SK-N-SH (cell line): ENCODE measurements around the gene CARD14. TPM values are rescaled to one million over a fixed set of nuclear protein-coding genes. Genes with fewer than 3 reads are reported as not detected.

Experiments used
- CTCF ChIA-PET: fragments of 300-600, 350-600 bp; formaldehyde crosslinking; extraction: SDS; loops from one replicate; lab custom pipeline; 2021; lab: Yijun Ruan, JAX
- POLR2A ChIA-PET: fragments of 350-600 bp; sonication (Branson Sonifier 250); formaldehyde crosslinking; extraction: SDS; loops from one replicate; lab custom pipeline; 2020; ENCODE audit warnings: antibody characterized with exemption, inconsistent platforms; lab: Yijun Ruan, JAX
- DNase-seq: peaks from one replicate; pipeline ENCODE4 v3.0.0; 2012
- H2AFZ ChIP-seq: fragments of 200-600 bp; sonication (generic); 2 replicates; pipeline ENCODE4 v1.8.1; 2016; ENCODE audit warnings: antibody characterized with exemption, mild to moderate bottlenecking, low read depth
- H3F3A ChIP-seq: fragments of 200-600 bp; sonication (generic); replicated peaks from 2 replicates; pipeline ENCODE3; 2016; ENCODE audit warnings: antibody characterized with exemption, mild to moderate bottlenecking; ENCODE audit not compliant: insufficient read depth
- H3K27ac ChIP-seq, 2 experiments: fragments of 200-500 bp in 1 of 2; fragments of 200-600 bp in 1 of 2; sonication (Bioruptor generic) in 1 of 2; sonication (generic), shearing (Covaris generic) in 1 of 2; 2 replicates each; pipeline versions ENCODE4 v1.5.1 to v1.6.1; 2014 to 2016; ENCODE audit warnings: low read depth in 2 of 2, inconsistent platforms in 1 of 2, low read length in 1 of 2, mild to moderate bottlenecking in 1 of 2, mixed read lengths in 1 of 2
- H3K27me3 ChIP-seq: fragments of 200-600 bp; sonication (generic), shearing (Covaris generic); 2 replicates; pipeline ENCODE4 v1.6.1; 2016; ENCODE audit warnings: mixed run types; ENCODE audit not compliant: insufficient read depth
- H3K36me3 ChIP-seq, 2 experiments: fragments of 200-500 bp in 1 of 2; fragments of 200-600 bp in 1 of 2; sonication (Bioruptor generic) in 1 of 2; sonication (generic) in 1 of 2; replicated peaks in 1 of 2; 2 replicates each; pipeline versions ENCODE3 to v1.5.1; 2014 to 2016; ENCODE audit warnings: low read length in 1 of 2, mild to moderate bottlenecking in 1 of 2; ENCODE audit not compliant: insufficient read depth in 2 of 2, control insufficient read depth in 1 of 2
- H3K4me1 ChIP-seq, 2 experiments: fragments of 200-500 bp in 1 of 2; fragments of 200-600 bp in 1 of 2; sonication (Bioruptor generic) in 1 of 2; sonication (generic), shearing (Covaris generic) in 1 of 2; 2 replicates each; pipeline versions ENCODE4 v1.5.1 to v1.6.1; 2014 to 2016; ENCODE audit warnings: low read depth in 1 of 2, low read length in 1 of 2, mixed run types in 1 of 2; ENCODE audit not compliant: insufficient read depth in 2 of 2, control insufficient read depth in 1 of 2
- H3K4me2 ChIP-seq: fragments of 200-600 bp; sonication (generic), shearing (Covaris generic); 2 replicates; pipeline ENCODE4 v1.6.1; 2017; ENCODE audit warnings: mixed run types
- H3K4me3 ChIP-seq, 2 experiments: fragments of 200-500 bp in 1 of 2; fragments of 200-600 bp in 1 of 2; sonication (Bioruptor generic) in 1 of 2; sonication (generic), shearing (Covaris generic) in 1 of 2; 2 replicates each; pipeline versions ENCODE4 v1.5.1 to v1.8.1; 2014 to 2016; ENCODE audit warnings: low read depth in 2 of 2, inconsistent platforms in 1 of 2, low read length in 1 of 2, mild to moderate bottlenecking in 1 of 2, mixed read lengths in 1 of 2, moderate library complexity in 1 of 2
- H3K79me2 ChIP-seq: fragments of 200-600 bp; sonication (generic); 2 replicates; pipeline ENCODE4 v1.8.1; 2017; ENCODE audit warnings: mild to moderate bottlenecking; ENCODE audit not compliant: insufficient read depth
- H3K9ac ChIP-seq: fragments of 200-600 bp; sonication (generic); 2 replicates; pipeline ENCODE4 v1.6.1; 2017; ENCODE audit warnings: mixed run types
- H3K9me2 ChIP-seq: fragments of 200-600 bp; sonication (generic); 2 replicates; pipeline ENCODE4 v1.6.1; 2017; ENCODE audit warnings: mixed run types
- H3K9me3 ChIP-seq: fragments of 200-600 bp; sonication (generic); 2 replicates; pipeline ENCODE4 v1.6.1; 2017; ENCODE audit warnings: mixed run types, mild to moderate bottlenecking, moderate library complexity
- H4K20me1 ChIP-seq: fragments of 200-600 bp; sonication (generic); 2 replicates; pipeline ENCODE4 v1.6.1; 2017; ENCODE audit warnings: mild to moderate bottlenecking, mixed run types; ENCODE audit not compliant: insufficient read depth
- CHD2 ChIP-seq: fragments of 150-350 bp; IDR thresholded peaks from 2 replicates; pipeline ENCODE4 v1.6.1; 2018; ENCODE audit warnings: low read length; ENCODE audit not compliant: partially characterized antibody
- EP300 ChIP-seq, 2 experiments: IDR thresholded peaks; 2 replicates each; pipeline versions ENCODE4 v1.4.0 to v1.6.1; 2012; ENCODE audit warnings: borderline replicate concordance in 1 of 2, low read depth in 1 of 2, low read length in 1 of 2
- EZH2phosphoT487 ChIP-seq: fragments of 200-600 bp; sonication (generic); IDR thresholded peaks from 2 replicates; pipeline ENCODE4 v1.6.1; 2017; ENCODE audit warnings: low read depth, mixed run types, mild to moderate bottlenecking, antibody characterized with exemption, moderate library complexity, borderline replicate concordance
- FOXJ3 ChIP-seq: sonication (generic); formaldehyde crosslinking; IDR thresholded peaks from 2 replicates; pipeline ENCODE4 v1.5.1; 2020; ENCODE audit warnings: mild to moderate bottlenecking, missing genetic modification reagents
- GABPA ChIP-seq: IDR thresholded peaks from 2 replicates; pipeline ENCODE4 v1.4.0; 2012; ENCODE audit warnings: low read depth, mild to moderate bottlenecking
- JUND ChIP-seq: IDR thresholded peaks from 2 replicates; pipeline ENCODE4 v1.4.0; 2012
- NRF1 ChIP-seq: IDR thresholded peaks from 2 replicates; pipeline ENCODE4 v1.6.1; 2012; ENCODE audit warnings: low read depth, mild to moderate bottlenecking, low read length
- RAD21 ChIP-seq: IDR thresholded peaks from 2 replicates; pipeline ENCODE4 v1.6.1; 2012; ENCODE audit warnings: mild to moderate bottlenecking, low read length
- RXRA ChIP-seq: IDR thresholded peaks from 2 replicates; pipeline ENCODE4 v1.4.0; 2012; ENCODE audit warnings: low read depth, mild to moderate bottlenecking, borderline replicate concordance
- SIN3A ChIP-seq: IDR thresholded peaks from 2 replicates; pipeline ENCODE4 v1.6.1; 2012; ENCODE audit warnings: low read depth, mild to moderate bottlenecking, low read length, moderate library complexity, borderline replicate concordance
- TAF1 ChIP-seq: IDR thresholded peaks from 2 replicates; pipeline ENCODE4 v1.6.1; 2012; ENCODE audit warnings: low read depth, mild to moderate bottlenecking, low read length, moderate library complexity, borderline replicate concordance
- TEAD4 ChIP-seq: IDR thresholded peaks from 2 replicates; pipeline ENCODE4 v1.4.0; 2012; ENCODE audit warnings: mild to moderate bottlenecking, borderline replicate concordance; ENCODE audit not compliant: insufficient read depth
- YY1 ChIP-seq: IDR thresholded peaks from 2 replicates; pipeline ENCODE4 v1.4.0; 2012; ENCODE audit warnings: low read depth, mild to moderate bottlenecking
- WGBS: methylation state at CpG from one replicate; pipeline ENCODE4 v1.1.6; 2017; ENCODE audit warnings: low lambda C conversion rate; 5-methylcytosine and 5-hydroxymethylcytosine counted together
- polyA plus RNA-seq, 3 experiments: library from polyadenylated mRNA; depleted of rRNA; stranded (reverse); fragments of >200 nt; gene quantifications; 2 replicates each; pipeline ENCODE4 v1.2.3, GENCODE V29; 2012
- TF ChIP-seq, protein P1 (sequence below): IDR thresholded peaks from 2 replicates; pipeline ENCODE4 v1.4.0; 2012; ENCODE audit warnings: low read depth, borderline replicate concordance
- TF ChIP-seq, protein P2 (sequence below): fragments of 150-350 bp; IDR thresholded peaks from 2 replicates; pipeline ENCODE4 v1.6.1; 2017; ENCODE audit warnings: antibody characterized with exemption, low read length, low read depth, borderline replicate concordance
- TF ChIP-seq, protein P3 (sequence below): IDR thresholded peaks from 2 replicates; pipeline ENCODE4 v1.6.1; 2012; ENCODE audit warnings: mild to moderate bottlenecking, low read depth, low read length, moderate library complexity
- TF ChIP-seq, protein P4 (sequence below): IDR thresholded peaks from 2 replicates; pipeline ENCODE4; 2012

CARD14 gene
- polyA plus RNA-seq, 1 of the 3 experiments (the other 2 are of a cell fraction): 0.05 TPM

DNA sequence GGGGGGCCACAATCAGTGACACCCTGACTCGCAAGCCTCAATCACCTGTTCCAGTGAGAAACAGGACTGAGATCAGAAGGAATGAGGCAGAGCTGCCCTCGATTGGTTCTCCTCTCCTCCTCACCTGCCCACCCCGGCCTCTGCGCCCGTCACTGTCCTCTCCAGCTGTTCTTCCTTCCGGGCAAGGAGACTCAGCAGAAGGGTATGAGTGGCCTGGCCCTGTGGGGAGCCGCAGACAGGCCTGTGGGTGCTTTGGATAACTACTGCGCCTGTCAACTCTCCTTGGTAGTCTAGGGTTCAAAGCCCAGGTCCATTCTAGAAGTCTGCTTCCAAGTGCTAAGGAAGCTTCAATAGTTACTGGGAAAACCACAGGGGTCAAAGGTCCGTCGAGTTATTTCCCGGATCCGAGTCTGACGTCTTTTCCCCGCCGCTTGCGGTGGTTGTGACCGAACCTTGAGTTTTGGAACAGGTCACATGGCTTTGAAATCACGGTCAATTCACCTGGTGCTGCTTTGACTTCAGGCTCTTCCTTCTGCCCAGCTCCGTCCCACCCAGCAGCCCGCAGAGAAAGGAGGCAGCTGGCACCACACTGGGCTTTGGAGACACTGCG, 8.3 kb downstream of the CARD14 start:
- Histone ChIP-seq H3K27ac (no peak overlapping the region), H3K4me3 (no peak overlapping the region), H3K4me2 (no peak overlapping the region), H3F3A (no peaks in the 10 kb centered on the region), H3K9ac (no peak overlapping the region), H2AFZ (no peak overlapping the region), H3K79me2 (no peaks in the 10 kb centered on the region), H3K27me3 (0 out of 2 replicates have a peak, but pooled peaks cover 4% of the 10 kb centered on the region), H4K20me1 (no peaks in the 10 kb centered on the region), H3K9me2 (no peaks in the 10 kb centered on the region), H3K9me3 (no peaks in the 10 kb centered on the region), H3K36me3 (no peaks in the 10 kb centered on the region), H3K4me1 (no peaks in the 10 kb centered on the region)
- no peak for DNase-seq
- TF ChIP-seq, protein P1, sequence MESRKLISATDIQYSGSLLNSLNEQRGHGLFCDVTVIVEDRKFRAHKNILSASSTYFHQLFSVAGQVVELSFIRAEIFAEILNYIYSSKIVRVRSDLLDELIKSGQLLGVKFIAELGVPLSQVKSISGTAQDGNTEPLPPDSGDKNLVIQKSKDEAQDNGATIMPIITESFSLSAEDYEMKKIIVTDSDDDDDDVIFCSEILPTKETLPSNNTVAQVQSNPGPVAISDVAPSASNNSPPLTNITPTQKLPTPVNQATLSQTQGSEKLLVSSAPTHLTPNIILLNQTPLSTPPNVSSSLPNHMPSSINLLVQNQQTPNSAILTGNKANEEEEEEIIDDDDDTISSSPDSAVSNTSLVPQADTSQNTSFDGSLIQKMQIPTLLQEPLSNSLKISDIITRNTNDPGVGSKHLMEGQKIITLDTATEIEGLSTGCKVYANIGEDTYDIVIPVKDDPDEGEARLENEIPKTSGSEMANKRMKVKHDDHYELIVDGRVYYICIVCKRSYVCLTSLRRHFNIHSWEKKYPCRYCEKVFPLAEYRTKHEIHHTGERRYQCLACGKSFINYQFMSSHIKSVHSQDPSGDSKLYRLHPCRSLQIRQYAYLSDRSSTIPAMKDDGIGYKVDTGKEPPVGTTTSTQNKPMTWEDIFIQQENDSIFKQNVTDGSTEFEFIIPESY: no peak
- TF ChIP-seq, protein P2, sequence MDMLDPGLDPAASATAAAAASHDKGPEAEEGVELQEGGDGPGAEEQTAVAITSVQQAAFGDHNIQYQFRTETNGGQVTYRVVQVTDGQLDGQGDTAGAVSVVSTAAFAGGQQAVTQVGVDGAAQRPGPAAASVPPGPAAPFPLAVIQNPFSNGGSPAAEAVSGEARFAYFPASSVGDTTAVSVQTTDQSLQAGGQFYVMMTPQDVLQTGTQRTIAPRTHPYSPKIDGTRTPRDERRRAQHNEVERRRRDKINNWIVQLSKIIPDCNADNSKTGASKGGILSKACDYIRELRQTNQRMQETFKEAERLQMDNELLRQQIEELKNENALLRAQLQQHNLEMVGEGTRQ: no peak
- TF ChIP-seq YY1 (no peak), TEAD4 (no peak), EP300 (IDR thresholded peaks at IDR 0.05; ENCODE audit: borderline replicate concordance in 1 of 2, low read depth in 1 of 2, low read length in 1 of 2) (no peak), GABPA (no peak), NRF1 (no peak), RXRA (no peak), JUND (no peak), CHD2 (no peak), EZH2phosphoT487 (no peak), FOXJ3 (CRISPR knock-in tag) (no peak), TAF1 (no peak), RAD21 (no peak), SIN3A (no peak)
- TF ChIP-seq, protein P3, sequence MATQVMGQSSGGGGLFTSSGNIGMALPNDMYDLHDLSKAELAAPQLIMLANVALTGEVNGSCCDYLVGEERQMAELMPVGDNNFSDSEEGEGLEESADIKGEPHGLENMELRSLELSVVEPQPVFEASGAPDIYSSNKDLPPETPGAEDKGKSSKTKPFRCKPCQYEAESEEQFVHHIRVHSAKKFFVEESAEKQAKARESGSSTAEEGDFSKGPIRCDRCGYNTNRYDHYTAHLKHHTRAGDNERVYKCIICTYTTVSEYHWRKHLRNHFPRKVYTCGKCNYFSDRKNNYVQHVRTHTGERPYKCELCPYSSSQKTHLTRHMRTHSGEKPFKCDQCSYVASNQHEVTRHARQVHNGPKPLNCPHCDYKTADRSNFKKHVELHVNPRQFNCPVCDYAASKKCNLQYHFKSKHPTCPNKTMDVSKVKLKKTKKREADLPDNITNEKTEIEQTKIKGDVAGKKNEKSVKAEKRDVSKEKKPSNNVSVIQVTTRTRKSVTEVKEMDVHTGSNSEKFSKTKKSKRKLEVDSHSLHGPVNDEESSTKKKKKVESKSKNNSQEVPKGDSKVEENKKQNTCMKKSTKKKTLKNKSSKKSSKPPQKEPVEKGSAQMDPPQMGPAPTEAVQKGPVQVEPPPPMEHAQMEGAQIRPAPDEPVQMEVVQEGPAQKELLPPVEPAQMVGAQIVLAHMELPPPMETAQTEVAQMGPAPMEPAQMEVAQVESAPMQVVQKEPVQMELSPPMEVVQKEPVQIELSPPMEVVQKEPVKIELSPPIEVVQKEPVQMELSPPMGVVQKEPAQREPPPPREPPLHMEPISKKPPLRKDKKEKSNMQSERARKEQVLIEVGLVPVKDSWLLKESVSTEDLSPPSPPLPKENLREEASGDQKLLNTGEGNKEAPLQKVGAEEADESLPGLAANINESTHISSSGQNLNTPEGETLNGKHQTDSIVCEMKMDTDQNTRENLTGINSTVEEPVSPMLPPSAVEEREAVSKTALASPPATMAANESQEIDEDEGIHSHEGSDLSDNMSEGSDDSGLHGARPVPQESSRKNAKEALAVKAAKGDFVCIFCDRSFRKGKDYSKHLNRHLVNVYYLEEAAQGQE: no peak
- TF ChIP-seq, protein P4, sequence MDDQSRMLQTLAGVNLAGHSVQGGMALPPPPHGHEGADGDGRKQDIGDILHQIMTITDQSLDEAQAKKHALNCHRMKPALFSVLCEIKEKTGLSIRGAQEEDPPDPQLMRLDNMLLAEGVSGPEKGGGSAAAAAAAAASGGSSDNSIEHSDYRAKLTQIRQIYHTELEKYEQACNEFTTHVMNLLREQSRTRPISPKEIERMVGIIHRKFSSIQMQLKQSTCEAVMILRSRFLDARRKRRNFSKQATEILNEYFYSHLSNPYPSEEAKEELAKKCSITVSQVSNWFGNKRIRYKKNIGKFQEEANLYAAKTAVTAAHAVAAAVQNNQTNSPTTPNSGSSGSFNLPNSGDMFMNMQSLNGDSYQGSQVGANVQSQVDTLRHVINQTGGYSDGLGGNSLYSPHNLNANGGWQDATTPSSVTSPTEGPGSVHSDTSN: no peak
- WGBS: 78% methylated on average over 21 of the region's 21 CpGs
- CTCF ChIA-PET: interaction anchor here (0.6 to 1.8 kb wide), 3 partner anchors 24 to 208 kb away, joined by 3 to 5 read pairs (median 3); no protein-coding TSS in a partner anchor
- POLR2A ChIA-PET: no interaction called here
